Large intestine (tissue), 12 donors: ENCODE data around the gene PACSIN1. TPM values are rescaled to one million over a fixed set of nuclear protein-coding genes. Genes with fewer than 3 reads are reported as not detected.

Experiments
- DNase-seq, 2 donors: peaks; one replicate each; pipeline versions ENCODE4 v3.0.0 to v3.0.0-alpha.2; 2013
- H3K27ac ChIP-seq: one replicate; pipeline ENCODE4 v1.5.1; 2013; ENCODE audit warnings: low read length
- H3K27me3 ChIP-seq: 2 replicates; pipeline ENCODE4 v1.6.1; 2013; ENCODE audit warnings: low read length; ENCODE audit not compliant: control insufficient read depth, insufficient read depth
- H3K36me3 ChIP-seq: 2 replicates; pipeline ENCODE4 v1.6.1; 2013; ENCODE audit warnings: low read length; ENCODE audit not compliant: control insufficient read depth, insufficient read depth
- H3K4me1 ChIP-seq: one replicate; pipeline ENCODE4 v1.6.1; 2013; ENCODE audit warnings: low read length; ENCODE audit not compliant: control insufficient read depth, insufficient read depth
- H3K4me3 ChIP-seq: one replicate; pipeline ENCODE4 v1.5.1; 2013; ENCODE audit warnings: low read length
- H3K9me3 ChIP-seq: one replicate; pipeline ENCODE4 v1.6.1; 2013; ENCODE audit warnings: mild to moderate bottlenecking, low read depth, low read length, moderate library complexity; ENCODE audit not compliant: control insufficient read depth
- WGBS: methylation state at CpG from one replicate; pipeline ENCODE4 v1.1.5; 2013; ENCODE audit warnings: low lambda C conversion rate; ENCODE audit not compliant: insufficient coverage; 5-methylcytosine and 5-hydroxymethylcytosine counted together
- long read RNA-seq, 11 donors: transcript quantifications; one replicate each; lab custom pipeline, GENCODE V29; 2026
- polyA plus RNA-seq: library from polyadenylated mRNA; unstranded; fragments of 120-200 nt; gene quantifications from one replicate; pipeline ENCODE4 v1.2.1, GENCODE V29; 2013

The PACSIN1 gene, protein sequence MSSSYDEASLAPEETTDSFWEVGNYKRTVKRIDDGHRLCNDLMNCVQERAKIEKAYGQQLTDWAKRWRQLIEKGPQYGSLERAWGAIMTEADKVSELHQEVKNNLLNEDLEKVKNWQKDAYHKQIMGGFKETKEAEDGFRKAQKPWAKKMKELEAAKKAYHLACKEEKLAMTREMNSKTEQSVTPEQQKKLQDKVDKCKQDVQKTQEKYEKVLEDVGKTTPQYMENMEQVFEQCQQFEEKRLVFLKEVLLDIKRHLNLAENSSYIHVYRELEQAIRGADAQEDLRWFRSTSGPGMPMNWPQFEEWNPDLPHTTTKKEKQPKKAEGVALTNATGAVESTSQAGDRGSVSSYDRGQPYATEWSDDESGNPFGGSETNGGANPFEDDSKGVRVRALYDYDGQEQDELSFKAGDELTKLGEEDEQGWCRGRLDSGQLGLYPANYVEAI
- 0.33 TPM for polyA plus RNA-seq
- long read RNA-seq, donor 1: 0 reads
- long read RNA-seq, donor 2: 0 reads
- long read RNA-seq, donor 3: 0 reads
- long read RNA-seq, donor 4: 0 reads
- long read RNA-seq, donor 5: 0 reads
- long read RNA-seq, donor 6: 0 reads
- long read RNA-seq, donor 7: 0 reads
- long read RNA-seq, donor 8: 0 reads
- long read RNA-seq, donor 9: 0 reads
- long read RNA-seq, donor 10, full-length matches to known transcripts: 1 of 1 reads
- long read RNA-seq, donor 10, partial matches to known transcripts: 0 of 1 reads
- long read RNA-seq, donor 10, other reads (novel, unspliced or antisense): 0 of 1 reads
- long read RNA-seq, donor 11: 0 reads

DNA sequence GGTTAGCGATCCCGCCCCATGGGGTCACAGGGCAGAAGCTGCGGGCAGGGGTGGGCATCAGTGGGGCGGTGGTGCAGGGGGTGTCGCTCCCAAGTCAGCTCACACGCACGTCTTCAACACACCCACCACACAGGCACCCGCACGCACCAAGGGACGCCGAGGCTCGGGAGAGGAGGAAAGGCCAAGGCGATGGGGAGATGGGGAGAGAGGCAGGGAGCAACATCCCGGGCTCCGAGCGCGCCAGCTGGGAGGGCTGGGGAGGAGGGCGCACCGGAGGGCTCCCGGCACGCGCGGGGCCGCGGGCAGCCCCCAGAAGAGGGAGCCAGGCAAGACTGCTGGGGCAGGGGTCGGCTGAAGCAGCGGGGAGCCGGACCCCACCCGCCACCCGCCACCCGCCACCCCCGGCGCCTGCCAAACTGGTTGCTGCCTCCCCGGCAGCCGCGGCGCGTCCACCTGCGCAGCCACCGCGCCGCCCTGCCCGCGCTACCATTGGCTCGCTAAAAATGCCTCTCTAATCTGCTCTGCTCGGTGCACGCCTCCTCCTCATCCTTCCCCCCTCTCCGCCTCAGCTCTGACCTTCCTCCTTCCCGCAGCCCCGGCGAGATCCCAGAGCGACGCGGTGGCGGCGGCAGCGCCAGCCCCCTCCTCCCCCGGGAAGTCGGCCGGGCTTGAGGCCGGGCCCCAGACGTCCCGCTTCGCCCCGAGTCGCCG is at the start of gene PACSIN1:
Gene PACSIN1 (plus strand): TSS at position 546 of the 711 bp plus-strand sequence. CDS start 60,230 bp downstream, outside the sequence.
- peaks cover 27% of the 10 kb centered on the region for H3K27me3 ChIP-seq
- H3K9me3 ChIP-seq: peaks cover 3% of the 10 kb centered on the region
- WGBS: no CpG with 5 or more reads among the region's 67 CpGs
- H3K36me3 ChIP-seq: no peaks in the 10 kb centered on the region
- no peak within 1 kb of the TSS for H3K27ac ChIP-seq
- no peak within 1 kb of the TSS for H3K4me3 ChIP-seq
- peaks cover 7% of the 10 kb centered on the region for H3K4me1 ChIP-seq
- DNase-seq: no peak

DNA sequence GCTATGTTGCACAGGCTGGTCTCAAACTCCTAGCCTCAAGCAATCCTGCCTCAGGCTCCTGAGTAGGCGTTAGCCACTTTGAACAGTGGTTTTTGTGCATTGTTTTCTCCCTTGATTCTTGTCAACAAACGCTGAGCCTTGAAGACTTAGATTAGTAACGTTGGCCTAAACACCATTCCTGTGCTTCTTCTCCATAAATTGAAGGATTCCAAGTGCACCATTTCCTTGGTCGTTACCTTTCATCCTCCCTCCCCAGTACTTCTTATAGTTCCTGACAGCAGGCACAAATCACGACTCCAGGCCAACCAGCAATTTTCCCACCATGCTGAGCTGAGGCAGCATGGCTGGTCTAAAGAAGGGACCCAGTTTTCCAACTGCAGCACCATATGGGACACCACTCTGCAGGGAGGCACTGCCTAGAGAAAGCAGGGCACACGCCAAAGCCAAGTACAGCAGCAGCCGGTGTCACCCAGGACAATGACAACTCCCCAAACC is 49.0 kb upstream of the PACSIN1 start:
- WGBS: 100% methylated on average over 1 of the region's 7 CpGs
- Histone ChIP-seq H3K27ac (no peak overlapping the region), H3K36me3 (peaks cover 55% of the 10 kb centered on the region), H3K9me3 (no peaks in the 10 kb centered on the region), H3K27me3 (no peaks in the 10 kb centered on the region), H3K4me1 (peaks cover 6% of the 10 kb centered on the region), H3K4me3 (no peak overlapping the region)
- DNase-seq: no peak

DNA sequence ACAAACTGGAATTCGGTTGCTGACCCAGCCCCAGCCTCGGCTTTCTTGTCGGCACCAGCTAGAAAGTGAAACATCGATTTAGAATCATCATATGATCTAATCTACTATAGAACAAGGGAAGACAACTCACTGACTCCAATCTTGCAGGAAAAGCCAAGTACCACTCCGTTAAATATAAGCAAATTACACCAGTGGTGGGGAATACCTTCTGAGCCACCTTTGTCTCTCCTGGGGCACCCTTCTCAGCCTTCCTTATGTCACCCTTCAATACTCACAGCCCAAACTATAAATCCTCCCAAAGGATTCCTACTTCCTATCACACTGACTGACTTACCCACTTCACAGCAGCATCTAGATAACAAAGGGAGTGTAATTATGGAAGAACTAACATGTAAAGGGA is 47.5 kb upstream of the PACSIN1 start:
- WGBS: 100% methylated on average over 1 of the region's 5 CpGs
- Histone ChIP-seq H3K4me3 (no peak overlapping the region), H3K27me3 (no peaks in the 10 kb centered on the region), H3K27ac (no peak overlapping the region), H3K4me1 (peaks cover 6% of the 10 kb centered on the region), H3K9me3 (no peaks in the 10 kb centered on the region), H3K36me3 (peaks cover 69% of the 10 kb centered on the region)
- no peak for DNase-seq

DNA sequence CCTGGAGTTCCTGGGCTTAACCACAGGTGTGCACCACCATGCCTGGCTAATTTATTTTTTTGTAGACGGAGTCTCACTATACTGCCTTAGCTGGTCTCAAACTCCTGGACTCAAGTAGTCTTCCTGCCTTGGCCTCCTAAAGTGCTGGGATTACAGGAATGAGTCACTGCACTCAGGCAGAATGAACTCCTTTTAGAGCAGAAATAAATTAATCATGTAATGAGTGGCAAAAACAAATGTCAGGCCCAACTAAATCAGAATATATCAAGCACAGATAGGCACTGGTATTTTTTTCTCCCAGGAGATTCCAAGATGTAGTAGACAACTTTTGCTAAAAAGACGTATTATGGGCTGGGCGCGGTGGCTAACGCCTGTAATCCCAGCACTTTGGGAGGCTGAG is 42.6 kb upstream of the PACSIN1 start:
- Histone ChIP-seq H3K36me3 (peaks cover 58% of the 10 kb centered on the region), H3K4me3 (no peak overlapping the region), H3K9me3 (no peaks in the 10 kb centered on the region), H3K27ac (no peak overlapping the region), H3K27me3 (no peaks in the 10 kb centered on the region), H3K4me1 (peaks cover 6% of the 10 kb centered on the region)
- DNase-seq: no peak
- WGBS: no CpG with 5 or more reads among the region's 5 CpGs

DNA sequence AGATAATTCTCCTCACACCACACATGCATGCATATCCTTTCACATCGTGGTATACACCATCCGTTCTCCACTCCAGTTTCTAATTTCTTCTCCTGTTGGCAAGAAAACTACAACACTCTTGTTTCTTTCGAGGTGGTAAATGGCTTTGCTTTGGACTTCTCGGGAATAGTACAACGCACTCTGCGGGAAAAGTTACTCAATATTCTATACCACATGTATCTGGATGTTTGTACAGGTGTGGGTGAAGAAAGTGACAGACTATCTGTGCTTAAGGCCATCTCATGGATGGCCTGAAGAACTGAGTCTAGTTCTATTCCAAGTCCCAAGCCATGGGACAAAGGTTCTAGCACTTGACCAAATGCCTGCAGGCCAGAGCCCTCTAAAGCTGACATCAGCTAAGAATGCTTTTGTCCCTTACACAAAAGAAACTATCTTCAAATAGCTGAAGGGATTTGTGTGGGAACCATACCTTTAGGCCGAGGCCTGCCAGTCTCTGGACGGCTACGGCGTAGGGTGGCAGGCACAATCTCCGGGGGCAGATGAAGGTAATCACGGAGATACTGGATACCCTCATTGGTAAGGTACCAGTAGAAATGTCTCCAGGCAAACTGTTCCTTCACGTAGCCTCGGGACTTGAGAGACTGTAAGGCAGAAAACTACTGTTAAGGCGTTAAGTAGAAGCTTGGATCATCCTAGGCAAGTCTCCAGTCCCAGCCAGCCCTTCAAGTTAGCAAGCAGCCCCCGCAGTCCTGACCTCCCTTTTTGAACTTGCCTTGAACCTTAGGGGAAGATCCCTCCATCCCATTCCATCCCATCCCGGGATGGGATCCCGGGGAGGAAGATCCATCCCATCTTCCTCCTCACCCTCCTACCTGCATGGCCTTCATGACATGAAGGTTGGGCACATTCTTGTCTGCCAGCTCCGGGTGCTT is 41.4 kb upstream of the PACSIN1 start:
- no peaks in the 10 kb centered on the region for H3K27me3 ChIP-seq
- no peaks in the 10 kb centered on the region for H3K9me3 ChIP-seq
- peaks cover 48% of the 10 kb centered on the region for H3K36me3 ChIP-seq
- H3K4me1 ChIP-seq: peaks cover 6% of the 10 kb centered on the region
- no CpG with 5 or more reads among the region's 19 CpGs for WGBS
- peak overlapping the region; percentile 88 for H3K4me3 ChIP-seq
- DNase-seq: no peak
- H3K27ac ChIP-seq: no peak overlapping the region

DNA sequence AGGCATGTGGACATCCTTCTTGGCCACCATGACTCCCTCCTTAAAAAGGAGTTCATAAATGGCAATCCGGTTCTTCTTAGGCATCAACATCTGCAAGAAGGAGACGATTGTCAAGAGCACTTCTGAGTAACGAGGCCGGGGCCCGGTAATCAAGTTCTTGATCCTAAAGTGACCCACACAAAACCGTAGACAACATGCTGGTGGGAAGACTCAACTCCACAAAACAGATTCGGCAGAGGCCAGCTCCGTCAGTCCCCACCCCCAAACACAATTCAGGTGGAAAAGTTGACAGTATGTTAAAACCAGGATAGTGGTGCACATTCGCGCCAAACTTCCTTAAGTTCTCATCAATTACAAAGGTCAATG is 40.8 kb upstream of the PACSIN1 start:
- H3K4me1 ChIP-seq: peaks cover 6% of the 10 kb centered on the region
- peak overlapping the region; percentile 75 for H3K27ac ChIP-seq
- H3K4me3 ChIP-seq: peak overlapping the region; percentile 88
- no peaks in the 10 kb centered on the region for H3K27me3 ChIP-seq
- no CpG with 5 or more reads among the region's 10 CpGs for WGBS
- peaks cover 41% of the 10 kb centered on the region for H3K36me3 ChIP-seq
- DNase-seq: no peak
- no peaks in the 10 kb centered on the region for H3K9me3 ChIP-seq

DNA sequence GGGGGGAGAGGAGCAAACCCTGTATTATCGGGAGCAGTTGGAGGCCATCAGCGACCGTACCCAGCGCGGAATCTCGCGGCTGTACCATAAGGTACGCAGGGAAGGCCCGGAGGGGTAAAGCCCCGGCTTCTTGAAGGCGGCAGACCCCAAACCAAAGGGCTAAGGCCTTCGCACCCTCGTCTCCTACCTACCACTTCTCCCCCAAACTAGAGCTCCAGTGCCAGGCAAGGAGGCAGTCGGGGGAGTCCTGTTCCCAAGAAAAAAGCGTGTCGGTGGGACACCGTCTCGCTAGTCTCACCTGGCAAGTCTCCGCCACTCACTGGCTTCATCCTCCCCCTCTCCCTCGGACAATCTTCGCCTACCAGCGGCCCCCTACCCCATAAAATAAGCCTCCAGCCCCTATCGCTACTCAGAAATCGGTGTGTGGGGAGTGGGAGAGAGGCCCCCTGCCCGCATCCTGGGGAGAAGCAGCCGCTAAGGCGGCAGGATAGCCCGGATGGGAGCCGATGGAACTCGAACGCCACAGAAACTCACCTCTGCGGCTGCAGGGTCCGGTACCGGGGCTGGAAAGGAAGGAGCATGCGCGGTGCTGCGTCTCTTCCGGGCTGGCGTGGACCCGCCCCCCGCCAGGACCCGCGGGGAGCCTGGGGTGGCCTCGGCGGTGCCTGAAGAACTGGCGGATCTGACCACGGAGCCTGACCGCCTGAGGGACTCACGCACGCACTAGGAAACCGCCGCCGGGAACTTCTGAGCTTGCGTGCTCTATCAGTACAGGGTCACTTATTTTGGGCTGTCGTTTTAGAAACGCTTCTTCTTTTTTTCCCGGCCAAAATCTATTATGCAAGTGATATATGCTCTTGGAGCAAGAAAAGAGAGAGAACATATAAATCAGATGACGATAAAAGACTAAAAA is 40.1 kb upstream of the PACSIN1 start, which contains the start of gene RPS10:
Gene RPS10 (minus strand): TSS at position 572 of the 913 bp plus-strand sequence. CDS start 848 bp downstream, outside the sequence.
- peaks cover 36% of the 10 kb centered on the region for H3K36me3 ChIP-seq
- peak within 1 kb of the TSS; percentile 88 for H3K4me3 ChIP-seq
- H3K4me1 ChIP-seq: peaks cover 6% of the 10 kb centered on the region
- H3K27ac ChIP-seq: peak within 1 kb of the TSS; percentile 75
- no peaks in the 10 kb centered on the region for H3K9me3 ChIP-seq
- WGBS: 0% methylated on average over 7 of the region's 58 CpGs
- no peaks in the 10 kb centered on the region for H3K27me3 ChIP-seq
- DNase-seq: peak; percentile 91 to 93

DNA sequence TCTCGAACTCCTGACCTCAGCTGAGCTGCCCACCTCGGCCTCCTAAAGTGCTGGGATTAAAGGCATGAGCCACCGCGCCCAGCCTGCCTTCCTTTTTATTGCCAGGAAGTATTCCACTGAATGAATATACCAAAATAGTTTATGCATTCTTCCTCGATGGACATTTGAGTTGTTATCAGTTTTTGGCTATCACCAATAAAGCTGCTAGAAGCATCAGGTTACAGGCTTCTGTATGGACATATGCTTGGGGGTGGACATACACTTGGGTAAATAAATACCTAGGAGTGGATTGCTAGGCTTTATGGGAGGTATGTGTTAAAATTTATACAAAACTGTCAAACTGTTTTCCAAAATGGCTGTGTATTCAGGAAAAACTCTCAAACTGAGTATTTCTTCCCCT is 30.0 kb upstream of the PACSIN1 start:
- 100% methylated on average over 1 of the region's 5 CpGs for WGBS
- no peaks in the 10 kb centered on the region for H3K36me3 ChIP-seq
- H3K4me1 ChIP-seq: no peaks in the 10 kb centered on the region
- H3K27me3 ChIP-seq: no peaks in the 10 kb centered on the region
- H3K9me3 ChIP-seq: peaks cover 6% of the 10 kb centered on the region
- DNase-seq: no peak
- no peak overlapping the region for H3K4me3 ChIP-seq
- no peak overlapping the region for H3K27ac ChIP-seq
